Esophagus (tissue), 2 donors: Measurements from ENCODE around the gene CIDEB. TPM values are rescaled to one million over a fixed set of nuclear protein-coding genes. Genes with fewer than 3 reads are reported as not detected.

Experiments
- H3K27ac ChIP-seq, 2 donors: one replicate each; pipeline ENCODE4 v1.5.1; 2013; ENCODE audit warnings: low read depth in 2 of 2, mild to moderate bottlenecking in 2 of 2, inconsistent platforms in 1 of 2, low read length in 1 of 2, moderate library complexity in 1 of 2
- H3K27me3 ChIP-seq, 2 donors: one replicate each; pipeline ENCODE4 v1.6.1; 2013; ENCODE audit warnings: low read length in 2 of 2, control low read depth in 1 of 2, mild to moderate bottlenecking in 1 of 2; ENCODE audit not compliant: insufficient read depth in 2 of 2, control insufficient read depth in 1 of 2
- H3K36me3 ChIP-seq, 2 donors: one replicate each; pipeline ENCODE4 v1.6.1; 2013; ENCODE audit warnings: low read length in 1 of 2; ENCODE audit not compliant: control insufficient read depth in 2 of 2, insufficient read depth in 2 of 2
- H3K4me1 ChIP-seq, 2 donors: one replicate each; pipeline ENCODE4 v1.6.1; 2013; ENCODE audit warnings: low read length in 1 of 2; ENCODE audit not compliant: control insufficient read depth in 2 of 2, insufficient read depth in 2 of 2
- H3K4me3 ChIP-seq, 2 donors: one replicate each; pipeline ENCODE4 v1.5.1; 2013; ENCODE audit warnings: low read length in 2 of 2, mild to moderate bottlenecking in 2 of 2, low read depth in 1 of 2, moderate library complexity in 1 of 2
- H3K9me3 ChIP-seq, 2 donors: one replicate each; pipeline ENCODE4 v1.6.1; 2013; ENCODE audit warnings: mild to moderate bottlenecking in 2 of 2, low read depth in 1 of 2, low read length in 1 of 2, moderate library complexity in 1 of 2; ENCODE audit not compliant: control insufficient read depth in 2 of 2, insufficient read depth in 1 of 2
- WGBS, 2 donors: extraction: QIAGEN DNeasy Blood & Tissue Kit; methylation state at CpG; one replicate each; pipeline ENCODE4 v1.1.7; 2013; 5-methylcytosine and 5-hydroxymethylcytosine counted together
- polyA plus RNA-seq, 2 donors: library from polyadenylated mRNA; stranded (reverse); fragments of 200-250 nt; gene quantifications; one replicate each; pipeline ENCODE4 v1.2.3, GENCODE V29; 2013
- donor health status: healthy with polysubstance abuse.
- donor health status: Bipolar disorder and iron deficiency.

Gene CIDEB
- polyA plus RNA-seq, 2 donors: 24.3 TPM

GRCh38 chr14:24259282-24260025 is 48.3 kb downstream of the CIDEB start:
- no peaks in the 10 kb centered on the region for H3K27me3 ChIP-seq
- WGBS, 2 donors: 65 to 70% methylated on average over 15 to 16 of the region's 16 CpGs
- H3K9me3 ChIP-seq: no peaks in the 10 kb centered on the region
- peak overlapping the region; percentile 94 to 95 for H3K27ac ChIP-seq
- peaks cover 3 to 51% of the 10 kb centered on the region in 2 donors for H3K36me3 ChIP-seq
- H3K4me1 ChIP-seq: peaks cover 2 to 24% of the 10 kb centered on the region in 2 donors
- peak overlapping the region; percentile 53 to 62 for H3K4me3 ChIP-seq

GRCh38 chr14:24258548-24259265 is 49.1 kb downstream of the CIDEB start:
- peaks cover 3 to 56% of the 10 kb centered on the region in 2 donors for H3K36me3 ChIP-seq
- H3K4me1 ChIP-seq: peaks cover 2 to 24% of the 10 kb centered on the region in 2 donors
- WGBS, 2 donors: 78 to 79% methylated on average over 18 of the region's 18 CpGs

GRCh38 chr14:24258119-24258518 is 49.7 kb downstream of the CIDEB start:
- no peaks in the 10 kb centered on the region for H3K27me3 ChIP-seq
- peak overlapping the region; percentile 53 to 62 for H3K4me3 ChIP-seq
- H3K27ac ChIP-seq: peak overlapping the region in 1 of 2 donors; percentile 94
- 87% methylated on average over 9 of the region's 9 CpGs for WGBS, 2 donors
- no peaks in the 10 kb centered on the region for H3K9me3 ChIP-seq
- peaks cover 3 to 57% of the 10 kb centered on the region in 2 donors for H3K36me3 ChIP-seq
- H3K4me1 ChIP-seq: peaks cover 2 to 20% of the 10 kb centered on the region in 2 donors

More at GRCh38 chr14:24258548-24259265, 49.1 kb downstream of the CIDEB start:
- Histone ChIP-seq H3K27me3 (no peaks in the 10 kb centered on the region), H3K4me3 (peak overlapping the region; percentile 53 to 62), H3K27ac (peak overlapping the region; percentile 72 to 94), H3K9me3 (no peaks in the 10 kb centered on the region)

- no peaks in the 10 kb centered on the region for H3K9me3 ChIP-seq
- H3K27ac ChIP-seq: peak overlapping the region in 1 of 2 donors; percentile 34
- peak overlapping the region in 1 of 2 donors; percentile 2 for H3K4me3 ChIP-seq
- peaks cover 2 to 22% of the 10 kb centered on the region in 2 donors for H3K4me1 ChIP-seq
- H3K36me3 ChIP-seq: peaks cover 3 to 66% of the 10 kb centered on the region in 2 donors
- no peaks in the 10 kb centered on the region for H3K27me3 ChIP-seq
- 81 to 85% methylated on average over 4 of the region's 4 CpGs for WGBS, 2 donors
Observed at GRCh38 chr14:24256960-24257359, 50.8 kb downstream of the CIDEB start.

GRCh38 chr14:24255931-24256711 is 51.7 kb downstream of the CIDEB start:
- Histone ChIP-seq H3K9me3 (no peaks in the 10 kb centered on the region), H3K27ac (no peak overlapping the region), H3K36me3 (peaks cover 3 to 68% of the 10 kb centered on the region in 2 donors), H3K4me3 (no peak overlapping the region), H3K4me1 (peaks cover 2 to 22% of the 10 kb centered on the region in 2 donors), H3K27me3 (no peaks in the 10 kb centered on the region)
- WGBS, 2 donors: 92 to 96% methylated on average over 12 of the region's 12 CpGs

GRCh38 chr14:24255438-24255837 is 52.3 kb downstream of the CIDEB start:
- Histone ChIP-seq H3K36me3 (peaks cover 3 to 64% of the 10 kb centered on the region in 2 donors), H3K27me3 (no peaks in the 10 kb centered on the region), H3K4me1 (peaks cover 2 to 21% of the 10 kb centered on the region in 2 donors), H3K27ac (no peak overlapping the region), H3K9me3 (no peaks in the 10 kb centered on the region), H3K4me3 (no peak overlapping the region)
- 83 to 89% methylated on average over 8 of the region's 8 CpGs for WGBS, 2 donors

Other genes with a start within 250 kb of the CIDEB start
- gene CPNE6, start 236.4 kb downstream of the CIDEB start, polyA plus RNA-seq: under 1 TPM in 1 of 2 donors, not detected in 1; 0.06 TPM
- gene PCK2, start 213.7 kb downstream of the CIDEB start, polyA plus RNA-seq: 10 to 100 TPM; 10.1 to 29.2 TPM
- gene DCAF11, start 193.2 kb downstream of the CIDEB start, polyA plus RNA-seq: 10 to 100 TPM; 21.5 to 41.6 TPM
- 1 to 10 TPM in 1 of 2 donors, under 1 TPM in 1; 0.86 to 1.4 TPM for gene NRL, start 193.0 kb downstream of the CIDEB start, polyA plus RNA-seq
- gene FITM1, start 177.3 kb downstream of the CIDEB start, polyA plus RNA-seq: 1 to 10 TPM in 1 of 2 donors, under 1 TPM in 1; 0.60 to 1.1 TPM
- 100 to 1,000 TPM; 146 to 198 TPM for gene PSME1, start 171.8 kb downstream of the CIDEB start, polyA plus RNA-seq
- gene EMC9, start 166.4 kb downstream of the CIDEB start, polyA plus RNA-seq: 10 to 100 TPM; 24.5 to 26.6 TPM
- 100 to 1,000 TPM; 143 to 233 TPM for gene PSME2, start 161.4 kb downstream of the CIDEB start, polyA plus RNA-seq
- gene RNF31, start 160.5 kb downstream of the CIDEB start, polyA plus RNA-seq: 10 to 100 TPM; 27.4 to 70.6 TPM
- 10 to 100 TPM; 35.0 to 43.5 TPM for gene IRF9, start 146.7 kb downstream of the CIDEB start, polyA plus RNA-seq
- 1 to 10 TPM; 3.9 to 10.0 TPM for gene REC8, start 135.9 kb downstream of the CIDEB start, polyA plus RNA-seq
- 10 to 100 TPM; 12.3 to 23.5 TPM for gene IPO4, start 119.2 kb downstream of the CIDEB start, polyA plus RNA-seq
- 10 to 100 TPM; 10.0 to 25.8 TPM for gene TM9SF1, start 112.5 kb downstream of the CIDEB start, polyA plus RNA-seq
- under 1 TPM in 1 of 2 donors, not detected in 1; 0.10 TPM for gene TSSK4, start 102.3 kb downstream of the CIDEB start, polyA plus RNA-seq
- gene CHMP4A, start 94.5 kb downstream of the CIDEB start, polyA plus RNA-seq: 10 to 100 TPM; 37.0 to 65.7 TPM
- 10 to 100 TPM; 12.1 to 12.8 TPM for gene MDP1, start 91.9 kb downstream of the CIDEB start, polyA plus RNA-seq
- gene NEDD8, start 75.6 kb downstream of the CIDEB start, polyA plus RNA-seq: 100 to 1,000 TPM; 116 to 220 TPM
- gene GMPR2, start 75.0 kb downstream of the CIDEB start, polyA plus RNA-seq: 10 to 100 TPM; 24.5 to 35.0 TPM
- 10 to 100 TPM; 49.2 to 49.8 TPM for gene TINF2, start 65.4 kb downstream of the CIDEB start, polyA plus RNA-seq
- gene TGM1, start 44.8 kb downstream of the CIDEB start, polyA plus RNA-seq: 100 to 1,000 TPM; 609 to 890 TPM
- gene RABGGTA, start 36.4 kb downstream of the CIDEB start, polyA plus RNA-seq: 100 to 1,000 TPM; 117 to 135 TPM
- 10 to 100 TPM; 92.6 to 97.6 TPM for gene DHRS1, start 8.2 kb downstream of the CIDEB start, polyA plus RNA-seq
- gene NOP9, start 8.1 kb downstream of the CIDEB start, polyA plus RNA-seq: 10 to 100 TPM in 1 of 2 donors, 1 to 10 TPM in 1; 9.3 to 10.8 TPM
- 10 to 100 TPM; 11.6 to 30.4 TPM for gene LTB4R2, start 2.2 kb upstream of the CIDEB start, polyA plus RNA-seq
- gene LTB4R, start 3.5 kb upstream of the CIDEB start, polyA plus RNA-seq: 10 to 100 TPM; 63.3 to 73.6 TPM
- gene ADCY4, start 27.1 kb upstream of the CIDEB start, polyA plus RNA-seq: 10 to 100 TPM; 10.2 to 23.3 TPM
- gene RIPK3, start 32.0 kb upstream of the CIDEB start, polyA plus RNA-seq: 10 to 100 TPM; 13.3 to 14.4 TPM
- 10 to 100 TPM; 20.9 to 25.6 TPM for gene NFATC4, start 60.2 kb upstream of the CIDEB start, polyA plus RNA-seq
- 1 to 10 TPM; 4.8 to 5.6 TPM for gene NYNRIN, start 91.0 kb upstream of the CIDEB start, polyA plus RNA-seq
- under 1 TPM; 0.75 to 0.86 TPM for gene CBLN3, start 121.7 kb upstream of the CIDEB start, polyA plus RNA-seq
- gene KHNYN, start 122.0 kb upstream of the CIDEB start, polyA plus RNA-seq: 10 to 100 TPM; 20.8 to 24.4 TPM
- gene SDR39U1, start 134.8 kb upstream of the CIDEB start, polyA plus RNA-seq: 10 to 100 TPM; 38.1 to 39.8 TPM
- under 1 TPM in 1 of 2 donors, not detected in 1; 0.35 TPM for gene CMA1, start 200.3 kb upstream of the CIDEB start, polyA plus RNA-seq